Left renal pelvis (tissue), 4 donors: ENCODE measurements around the gene C1QL4. TPM values are rescaled to one million over a fixed set of nuclear protein-coding genes. Genes with fewer than 3 reads are reported as not detected.
"Not testable (repeated sequence)": the region's sequence is repeated elsewhere in the genome, so short reads cannot be mapped to it uniquely, and the experiment has no call there.

Experiments used
- DNase-seq, 4 donors: peaks; one replicate each; pipeline ENCODE4 v3.0.0-alpha.2; 2013; ENCODE audit warnings: low read depth in 4 of 4, low spot score in 3 of 4
- polyA plus RNA-seq, 4 donors: library from polyadenylated mRNA; unstranded; fragments of 120-200 nt; gene quantifications; one replicate each; pipeline ENCODE4 v1.2.1, GENCODE V29; 2013; ENCODE audit not compliant: insufficient read length in 4 of 4

C1QL4 gene
- polyA plus RNA-seq, 4 donors = 1.1 to 2.0 (median 1.3) TPM

DNA sequence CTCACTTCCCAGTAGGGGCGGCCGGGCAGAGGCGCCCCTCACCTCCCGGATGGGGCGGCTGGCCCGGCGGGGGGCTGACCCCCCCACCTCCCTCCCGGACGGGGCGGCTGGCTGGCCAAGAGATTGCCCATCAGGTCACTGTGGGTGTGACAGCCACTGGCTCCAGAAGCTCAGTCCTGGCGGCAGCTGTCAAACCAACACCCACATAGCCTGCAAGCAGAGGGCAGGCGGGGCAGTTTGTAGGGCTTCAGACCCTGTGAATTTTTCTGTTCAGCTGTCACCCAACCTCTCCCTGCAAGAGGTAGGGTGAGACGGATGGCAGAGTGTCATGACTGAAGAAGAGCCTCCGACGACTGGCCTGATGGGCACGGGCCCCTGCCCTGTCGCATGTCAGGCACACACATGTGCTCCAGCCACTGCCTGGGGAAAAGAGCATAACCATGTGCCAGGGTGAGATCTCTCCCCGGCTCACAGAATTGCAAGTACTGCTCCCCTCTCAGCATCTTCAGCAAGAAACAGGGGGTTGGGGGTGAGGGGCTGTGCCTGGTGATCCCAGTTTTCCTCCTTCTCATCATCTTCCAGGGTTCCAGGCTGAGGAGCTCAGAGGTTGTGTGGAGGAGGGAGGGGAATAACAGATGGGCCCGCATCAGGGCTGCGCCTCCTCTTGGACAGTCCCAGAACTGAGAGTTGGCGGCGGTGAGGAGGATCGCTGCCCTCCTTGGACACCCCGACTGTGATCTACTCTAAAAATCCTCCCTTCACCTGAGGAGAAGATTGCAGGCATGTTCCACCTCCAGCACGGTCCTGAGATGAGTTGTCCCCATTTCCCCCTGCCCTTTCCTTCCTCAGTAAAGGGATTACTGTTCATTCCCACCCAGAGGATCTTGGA is 53.2 kb downstream of the C1QL4 start:
- DNase-seq = no peak

- not testable (repeated sequence) for DNase-seq
Observed at GRCh38 chr12:49282740-49283375, 54.1 kb downstream of the C1QL4 start.

Other genes with a start within 250 kb of the C1QL4 start
- gene DHH, start 242.4 kb downstream of the C1QL4 start, polyA plus RNA-seq = under 1 TPM; 0.23 to 0.60 (median 0.44) TPM
- 100 to 1,000 TPM in 1 of 4 donors, 10 to 100 TPM in 3; 59.8 to 100 (median 80.3) TPM for gene LMBR1L, start 226.3 kb downstream of the C1QL4 start, polyA plus RNA-seq
- 1,000 to 10,000 TPM; 1,017 to 1,115 (median 1,046) TPM for gene TUBA1B, start 205.8 kb downstream of the C1QL4 start, polyA plus RNA-seq
- gene TUBA1A, start 148.1 kb downstream of the C1QL4 start, polyA plus RNA-seq = 1,000 to 10,000 TPM in 1 of 4 donors, 100 to 1,000 TPM in 3; 388 to 1,062 (median 458) TPM
- gene TUBA1C, start 72.1 kb downstream of the C1QL4 start, polyA plus RNA-seq = 100 to 1,000 TPM; 113 to 147 (median 127) TPM
- 1 to 10 TPM in 3 of 4 donors, under 1 TPM in 1; 0.29 to 5.8 (median 3.0) TPM for gene PRPH, start 42.0 kb downstream of the C1QL4 start, polyA plus RNA-seq
- gene TROAP, start 13.9 kb downstream of the C1QL4 start, polyA plus RNA-seq = 10 to 100 TPM; 16.4 to 37.7 (median 23.3) TPM
- gene DNAJC22, start 9.7 kb upstream of the C1QL4 start, polyA plus RNA-seq = 10 to 100 TPM in 3 of 4 donors, 1 to 10 TPM in 1; 6.5 to 26.4 (median 17.8) TPM
- 10 to 100 TPM; 48.7 to 60.5 (median 50.7) TPM for gene SPATS2, start 30.3 kb upstream of the C1QL4 start, polyA plus RNA-seq
- gene KCNH3, start 201.8 kb upstream of the C1QL4 start, polyA plus RNA-seq = 1 to 10 TPM; 2.4 to 8.5 (median 4.6) TPM
- 10 to 100 TPM; 45.4 to 77.8 (median 64.5) TPM for gene MCRS1, start 231.0 kb upstream of the C1QL4 start, polyA plus RNA-seq